GM12865 (cell line): Measurements from ENCODE around the gene BRSK2.
"Not testable (repeated sequence)": the region's sequence is repeated elsewhere in the genome, so short reads cannot be mapped to it uniquely, and the experiment has no call there.

Source experiments
- DNase-seq: peaks from one replicate; pipeline ENCODE4 v3.0.0; 2010; ENCODE audit warnings: low read depth
- H3K4me3 ChIP-seq: 2 replicates; pipeline ENCODE4 v1.5.1; 2011; ENCODE audit warnings: mild to moderate bottlenecking, low read depth, low read length, control low read depth
- TF ChIP-seq, protein P1 (sequence below): IDR thresholded peaks from 2 replicates; pipeline ENCODE4 v1.5.1; 2011; ENCODE audit warnings: low read length, control low read depth, low read depth, inconsistent platforms; ENCODE audit not compliant: insufficient read depth; ENCODE audit errors: missing control alignments

Gene BRSK2

DNA sequence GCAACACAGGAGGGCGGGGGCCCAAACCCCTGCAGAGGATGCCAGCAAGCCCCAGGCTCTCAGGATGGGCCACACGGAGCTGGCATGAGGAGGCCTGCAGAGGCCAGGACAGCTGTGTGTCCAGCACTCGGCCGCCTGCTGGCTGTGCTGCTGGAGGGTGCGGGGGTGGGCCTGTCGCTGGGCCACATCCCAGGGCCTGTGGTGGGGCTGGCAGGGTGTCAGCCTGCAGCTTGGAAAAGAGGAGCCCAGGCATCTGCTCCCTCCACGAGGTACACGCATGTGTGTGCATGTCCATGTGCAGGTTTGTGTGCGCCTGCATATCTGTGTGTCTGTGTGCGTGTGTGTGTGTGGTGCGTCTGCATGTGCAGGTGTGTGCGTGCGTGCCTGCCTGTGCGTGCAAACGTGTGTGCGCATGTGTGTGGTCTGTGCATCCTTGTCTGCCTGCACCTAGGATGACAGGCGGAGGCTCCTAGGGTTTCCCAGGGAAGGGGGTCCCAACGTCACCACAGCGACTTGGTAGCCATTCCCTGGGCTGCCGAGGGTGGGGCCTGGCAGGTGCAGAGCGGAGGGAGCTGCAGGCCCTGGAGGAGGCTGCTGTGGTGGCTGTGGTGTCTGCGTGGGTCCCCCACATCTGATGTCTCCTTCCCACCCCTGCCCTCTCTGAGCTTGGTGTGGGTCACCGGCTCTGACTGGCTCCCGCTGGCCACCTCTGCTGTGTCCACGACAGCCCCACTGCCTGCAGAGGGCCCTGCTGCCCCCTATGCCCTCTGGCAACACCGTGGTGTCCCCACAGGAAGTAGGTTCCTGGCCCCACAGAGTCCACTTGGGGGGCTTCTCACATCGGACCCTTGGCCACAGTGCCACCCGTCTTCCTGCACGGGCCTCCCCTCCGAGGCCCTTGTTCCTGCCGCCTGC is 17.1 kb downstream of the BRSK2 start:
- no peak overlapping the region for H3K4me3 ChIP-seq
- TF ChIP-seq, protein P1, sequence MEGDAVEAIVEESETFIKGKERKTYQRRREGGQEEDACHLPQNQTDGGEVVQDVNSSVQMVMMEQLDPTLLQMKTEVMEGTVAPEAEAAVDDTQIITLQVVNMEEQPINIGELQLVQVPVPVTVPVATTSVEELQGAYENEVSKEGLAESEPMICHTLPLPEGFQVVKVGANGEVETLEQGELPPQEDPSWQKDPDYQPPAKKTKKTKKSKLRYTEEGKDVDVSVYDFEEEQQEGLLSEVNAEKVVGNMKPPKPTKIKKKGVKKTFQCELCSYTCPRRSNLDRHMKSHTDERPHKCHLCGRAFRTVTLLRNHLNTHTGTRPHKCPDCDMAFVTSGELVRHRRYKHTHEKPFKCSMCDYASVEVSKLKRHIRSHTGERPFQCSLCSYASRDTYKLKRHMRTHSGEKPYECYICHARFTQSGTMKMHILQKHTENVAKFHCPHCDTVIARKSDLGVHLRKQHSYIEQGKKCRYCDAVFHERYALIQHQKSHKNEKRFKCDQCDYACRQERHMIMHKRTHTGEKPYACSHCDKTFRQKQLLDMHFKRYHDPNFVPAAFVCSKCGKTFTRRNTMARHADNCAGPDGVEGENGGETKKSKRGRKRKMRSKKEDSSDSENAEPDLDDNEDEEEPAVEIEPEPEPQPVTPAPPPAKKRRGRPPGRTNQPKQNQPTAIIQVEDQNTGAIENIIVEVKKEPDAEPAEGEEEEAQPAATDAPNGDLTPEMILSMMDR = no peak
- DNase-seq = no peak

DNA sequence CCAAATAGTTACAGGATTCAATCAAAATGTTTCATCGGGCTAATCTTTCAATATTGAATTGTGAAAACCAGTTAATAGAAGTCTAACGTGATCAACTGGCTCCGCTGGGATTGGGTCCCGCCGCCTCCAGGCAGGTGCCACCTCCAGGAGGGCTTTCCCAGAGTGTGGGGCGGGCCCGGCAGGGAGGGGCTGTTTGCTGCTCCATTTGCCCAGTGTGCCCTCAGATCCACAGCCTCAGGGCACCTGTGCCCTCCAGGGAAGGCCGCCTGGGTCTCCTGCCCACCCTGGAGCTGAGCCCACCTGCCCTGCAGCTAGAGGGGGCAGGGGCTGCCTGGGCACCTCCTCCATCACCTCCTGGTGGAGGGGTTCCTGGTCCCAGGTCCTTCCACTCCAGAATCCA is 17.9 kb downstream of the BRSK2 start:
- no peak for DNase-seq
- H3K4me3 ChIP-seq = no peak overlapping the region
- TF ChIP-seq, protein P1 = no peak

DNA sequence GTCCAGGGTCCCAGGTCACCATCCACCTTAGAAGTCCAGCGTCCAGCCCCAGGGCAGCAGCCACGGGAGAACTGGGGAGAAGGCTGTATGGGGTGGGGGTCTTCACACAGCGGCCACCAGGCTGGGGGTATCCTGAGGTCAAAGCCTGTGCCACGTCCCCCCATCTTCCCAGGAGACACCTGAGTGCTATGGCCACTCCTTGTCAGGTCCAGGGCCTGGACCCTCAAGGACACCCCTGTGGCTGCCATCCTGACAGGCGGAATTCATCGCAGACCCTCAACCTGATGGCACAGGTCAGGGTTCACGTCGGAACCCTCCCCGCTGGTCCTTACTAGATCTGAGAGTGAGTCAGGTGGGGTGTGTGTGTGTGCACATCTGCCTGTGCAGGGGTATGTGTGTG is 18.6 kb downstream of the BRSK2 start:
- no peak overlapping the region for H3K4me3 ChIP-seq
- no peak for DNase-seq
- TF ChIP-seq, protein P1 = no peak

DNA sequence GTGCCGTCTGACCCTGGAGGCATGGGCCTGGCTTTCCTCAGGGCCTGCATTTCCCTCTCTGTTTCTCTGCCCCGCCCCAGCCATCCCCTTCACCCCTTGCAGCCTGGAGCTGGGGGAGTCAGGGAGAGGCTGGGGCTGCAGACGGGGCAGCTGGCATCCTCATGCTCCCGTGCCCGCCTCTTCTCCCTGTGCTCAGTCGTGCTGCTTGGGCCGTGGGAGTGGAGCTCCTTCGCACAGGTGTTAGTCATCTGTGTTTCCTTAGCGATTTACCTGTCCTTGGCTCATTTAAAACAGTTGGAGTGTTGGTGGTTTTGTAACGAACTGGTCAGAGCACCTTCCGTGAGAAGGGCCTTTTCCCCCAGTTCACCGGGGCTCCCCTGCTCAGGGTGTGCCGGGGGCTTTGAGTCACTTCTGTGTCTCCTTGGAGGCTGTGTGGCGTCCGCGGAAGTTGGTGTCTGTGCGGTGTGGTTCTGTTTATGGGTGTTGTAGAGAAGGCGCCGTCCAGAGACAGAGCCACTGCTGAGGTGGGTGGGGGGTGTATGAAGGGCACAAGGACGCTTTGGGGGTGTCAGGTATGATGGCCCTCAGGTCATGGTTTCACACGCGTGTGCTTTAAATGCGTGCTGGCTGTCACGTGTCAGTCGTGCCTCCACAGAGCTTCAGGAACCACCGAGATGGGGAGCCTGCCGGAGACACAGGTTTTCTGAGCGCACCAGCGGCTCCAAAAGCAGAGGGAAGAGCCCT is 19.5 kb downstream of the BRSK2 start:
- TF ChIP-seq, protein P1 = no peak
- DNase-seq = no peak
- no peak overlapping the region for H3K4me3 ChIP-seq

GRCh38 chr11:1409852-1410125 is 20.1 kb downstream of the BRSK2 start:
- not testable (repeated sequence) for DNase-seq, H3K4me3 ChIP-seq

DNA sequence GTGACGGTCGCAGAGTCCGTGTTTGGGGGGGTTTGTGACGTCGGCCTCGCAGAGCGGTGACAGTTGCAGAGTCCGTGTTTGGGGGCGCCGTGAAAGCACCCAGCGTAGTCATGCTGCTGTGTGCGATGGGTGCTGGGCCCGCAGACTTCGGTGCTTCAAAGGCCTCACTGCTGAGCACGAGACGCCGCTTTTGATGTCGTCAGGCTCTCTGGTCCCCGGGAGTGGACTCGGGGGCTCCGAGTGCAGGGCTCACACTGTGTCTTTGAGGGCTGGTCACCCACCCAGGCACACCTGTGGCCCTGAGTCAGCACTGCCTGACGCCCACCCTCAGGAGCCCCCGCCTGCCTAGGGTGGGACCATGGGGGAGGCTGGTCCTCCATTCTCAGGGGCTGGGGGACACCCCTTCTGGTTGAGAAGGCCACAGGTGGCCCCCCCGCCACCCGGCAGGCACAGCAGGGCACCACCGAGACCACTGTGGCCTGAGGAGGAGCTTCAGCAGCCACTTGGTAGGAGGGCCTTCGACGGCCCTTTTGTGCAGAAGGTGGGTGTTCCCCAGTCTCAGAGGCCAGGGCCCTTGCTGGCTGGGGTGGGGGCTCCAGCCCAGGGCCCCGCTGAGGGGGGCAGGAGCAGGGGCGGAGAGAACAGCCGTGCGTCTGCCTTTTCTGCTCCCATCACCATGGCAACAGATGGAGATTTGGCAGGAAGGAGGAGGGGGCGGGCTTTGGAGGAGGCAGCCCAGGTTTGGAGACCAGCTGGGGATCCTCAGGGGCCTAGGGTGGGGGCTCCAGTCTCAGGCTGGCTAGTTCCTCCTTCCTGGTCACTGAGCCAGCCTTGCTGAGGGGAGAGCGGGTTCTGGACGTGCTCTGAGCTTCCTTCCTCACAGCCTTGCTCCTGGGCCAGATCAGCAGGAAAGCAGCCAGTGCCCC is 20.9 kb downstream of the BRSK2 start:
- no peak for DNase-seq
- TF ChIP-seq, protein P1 = no peak
- no peak overlapping the region for H3K4me3 ChIP-seq

GRCh38 chr11:1411301-1411700 is 21.6 kb downstream of the BRSK2 start:
- no peak overlapping the region for H3K4me3 ChIP-seq
- no peak for DNase-seq
- TF ChIP-seq, protein P1 = no peak

DNA sequence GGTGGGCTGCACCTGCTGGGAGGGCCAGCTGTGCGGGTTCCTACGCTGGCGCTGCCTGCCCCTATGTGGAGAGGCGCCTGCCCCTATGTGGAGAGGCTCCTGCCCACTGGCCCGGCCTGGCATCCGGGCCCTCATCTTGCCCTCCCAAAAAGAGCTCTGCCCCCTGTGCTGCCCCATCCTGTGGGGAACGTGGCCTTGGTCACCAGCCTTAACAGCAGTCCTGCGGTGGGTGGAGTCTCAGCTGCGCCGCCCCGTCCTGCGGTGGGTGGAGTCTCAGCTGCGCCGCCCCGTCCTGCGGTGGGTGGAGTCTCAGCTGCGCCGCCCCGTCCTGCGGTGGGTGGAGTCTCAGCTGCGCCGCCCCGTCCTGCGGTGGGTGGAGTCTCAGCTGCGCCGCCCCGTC is 22.0 kb downstream of the BRSK2 start:
- not testable (repeated sequence) for DNase-seq, H3K4me3 ChIP-seq
